HG02571 (cell line): Measurements from ENCODE around the gene ARHGEF28.

ENCODE experiments used
- ATAC-seq: cut with Tn5 transposase; IDR thresholded peaks from one replicate; pipeline ENCODE4 v1.9.1; 2021; ENCODE audit warnings: mild to moderate bottlenecking, moderate library complexity; ENCODE audit not compliant: unreplicated experiment

ARHGEF28 gene

DNA sequence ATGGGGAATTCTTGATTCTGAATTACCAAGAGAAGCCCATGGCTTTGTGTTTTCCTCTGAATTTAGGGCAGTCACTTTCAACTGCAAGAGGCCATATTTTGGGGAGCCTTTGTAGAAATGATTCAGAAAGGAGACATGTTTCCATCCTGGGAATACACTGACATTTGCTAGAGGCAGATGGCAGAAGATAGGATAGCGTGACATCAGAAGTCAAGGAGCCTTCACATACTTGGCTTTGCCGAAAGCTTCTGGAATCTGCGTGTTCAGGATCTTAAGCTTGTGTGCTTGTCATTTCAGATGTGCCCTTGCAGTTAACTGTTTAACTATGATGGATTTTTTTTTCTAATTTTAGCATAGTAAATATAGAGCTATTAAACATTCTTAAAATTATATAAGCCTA, 296.2 kb downstream of the ARHGEF28 start:
- no peak for ATAC-seq

DNA sequence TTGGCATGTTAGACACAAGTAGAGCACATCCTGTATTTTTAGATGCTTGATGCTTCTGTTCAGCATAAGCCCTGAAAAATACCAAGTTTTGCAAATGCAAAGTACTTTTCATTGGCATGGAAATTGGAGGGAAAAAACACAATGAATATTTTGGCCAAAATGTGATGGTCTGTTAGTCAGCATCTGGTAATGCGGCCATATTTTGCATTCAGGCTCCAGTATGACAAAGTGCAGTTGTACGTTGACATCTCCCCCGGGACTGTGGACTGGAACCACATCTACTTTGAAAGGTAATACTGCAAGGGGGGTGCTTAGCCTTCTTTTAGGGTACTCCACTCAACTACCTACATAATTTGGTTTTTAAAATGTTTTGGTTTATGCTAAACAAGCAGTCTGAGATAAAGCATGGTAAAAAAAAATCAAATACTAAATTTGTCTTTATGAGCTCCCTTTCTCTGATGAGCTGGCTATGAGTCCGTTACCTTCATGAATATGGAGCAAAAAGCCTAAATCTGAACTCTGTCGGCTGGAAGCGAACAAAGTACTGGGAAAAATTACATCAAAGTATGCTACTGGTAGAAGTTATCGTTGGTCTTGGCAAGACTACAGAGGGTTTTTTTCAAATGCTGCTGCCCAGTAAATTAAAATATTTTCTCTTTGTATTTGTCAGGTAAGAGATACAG, 297.0 kb downstream of the ARHGEF28 start:
- no peak for ATAC-seq

DNA sequence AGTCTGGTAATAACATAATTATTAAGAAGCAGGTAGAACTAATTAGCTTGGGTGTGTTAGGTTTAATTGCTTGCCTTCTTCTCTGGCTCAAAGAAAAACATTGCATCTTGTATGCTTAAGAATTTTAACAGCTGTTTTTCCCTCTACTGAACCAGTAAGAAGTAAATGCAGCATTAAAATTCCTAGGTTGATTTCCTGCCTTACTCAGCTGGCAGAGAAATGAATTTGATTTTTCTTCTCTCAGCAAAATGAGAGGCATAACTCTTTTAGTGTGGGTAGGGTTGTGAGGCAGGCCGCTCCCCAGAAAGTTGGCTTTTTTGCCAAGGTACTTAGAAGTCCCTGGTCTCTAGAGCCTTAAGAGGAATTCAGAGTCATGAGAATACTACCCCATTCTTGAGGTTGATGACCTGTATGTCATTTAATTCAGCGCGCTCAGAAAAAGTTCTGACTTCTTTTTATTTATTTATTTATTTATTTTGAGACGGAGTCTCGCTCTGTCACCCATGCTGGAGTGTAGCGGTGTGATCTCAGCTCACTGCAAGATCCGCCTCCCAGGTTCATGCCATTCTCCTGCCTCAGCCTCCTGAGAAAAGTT, 302.6 kb downstream of the ARHGEF28 start:
- no peak for ATAC-seq

DNA sequence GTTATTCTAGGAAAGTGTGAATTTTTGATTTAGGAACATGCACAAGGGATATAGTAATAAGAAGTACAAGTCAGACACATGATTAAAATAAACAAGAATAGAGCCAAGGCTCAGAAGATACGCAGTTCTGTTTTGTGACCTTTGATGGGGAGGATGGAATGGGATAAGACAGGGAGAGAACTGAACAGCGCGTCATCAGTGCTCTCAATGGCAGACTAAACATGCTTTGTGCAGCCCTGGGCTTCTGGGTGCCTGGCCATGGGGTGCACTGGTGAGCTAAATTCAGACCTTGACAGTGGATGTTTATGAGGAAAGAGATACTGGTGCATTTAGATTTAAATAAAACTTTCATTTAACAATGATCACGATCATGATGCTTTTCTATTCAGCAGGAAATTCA, 309.7 kb downstream of the ARHGEF28 start:
- no peak for ATAC-seq

DNA sequence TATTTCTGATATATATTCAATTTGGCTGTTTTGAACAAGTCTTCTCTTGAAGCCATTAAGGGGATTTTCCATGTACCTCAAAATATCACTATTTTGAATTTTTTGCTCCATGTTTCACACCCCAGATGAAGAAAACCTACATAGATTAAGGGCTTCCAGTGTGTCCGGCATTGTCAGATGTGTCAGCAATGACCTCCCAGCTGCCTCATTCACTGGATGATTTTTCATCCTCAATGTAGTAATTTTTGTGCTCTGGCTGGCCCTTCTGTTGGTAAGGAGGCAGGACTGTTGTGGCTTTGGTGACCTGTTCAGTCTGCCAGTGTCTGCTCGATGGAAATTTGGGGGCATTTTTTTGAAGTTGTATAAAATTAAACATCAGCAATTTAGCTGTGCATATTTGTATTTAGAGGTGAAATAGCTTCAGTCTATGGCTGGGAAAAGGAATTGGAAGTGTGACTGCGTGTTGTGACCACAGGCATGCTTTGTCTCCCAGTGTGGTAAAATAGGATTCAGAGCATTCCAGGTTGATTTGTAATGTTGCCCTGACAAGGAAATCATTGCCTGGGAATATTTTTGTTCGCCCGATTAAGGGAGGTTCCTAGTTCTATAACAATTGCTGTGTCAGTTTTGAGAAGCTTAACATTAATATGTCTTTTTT, 312.4 kb downstream of the ARHGEF28 start:
- ATAC-seq = no peak

DNA sequence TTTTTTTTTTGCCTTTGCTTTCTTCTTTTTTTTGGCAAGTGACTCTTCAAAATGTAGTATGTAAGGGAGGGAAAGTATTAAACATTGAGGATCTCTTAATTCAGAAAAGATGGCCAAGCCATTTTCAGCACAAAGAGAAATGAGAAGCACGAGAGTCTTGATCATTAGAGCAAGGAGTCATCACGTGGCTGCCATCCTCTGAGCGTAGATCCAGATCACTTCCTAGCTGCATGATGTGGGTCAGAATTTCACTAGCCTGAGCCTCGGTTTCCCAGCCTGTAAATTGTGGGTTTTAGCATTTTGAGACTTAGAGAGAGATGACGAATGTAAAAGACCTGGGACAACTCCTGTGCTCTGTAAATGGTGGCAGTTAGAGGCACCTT, 312.9 kb downstream of the ARHGEF28 start:
- ATAC-seq = no peak

DNA sequence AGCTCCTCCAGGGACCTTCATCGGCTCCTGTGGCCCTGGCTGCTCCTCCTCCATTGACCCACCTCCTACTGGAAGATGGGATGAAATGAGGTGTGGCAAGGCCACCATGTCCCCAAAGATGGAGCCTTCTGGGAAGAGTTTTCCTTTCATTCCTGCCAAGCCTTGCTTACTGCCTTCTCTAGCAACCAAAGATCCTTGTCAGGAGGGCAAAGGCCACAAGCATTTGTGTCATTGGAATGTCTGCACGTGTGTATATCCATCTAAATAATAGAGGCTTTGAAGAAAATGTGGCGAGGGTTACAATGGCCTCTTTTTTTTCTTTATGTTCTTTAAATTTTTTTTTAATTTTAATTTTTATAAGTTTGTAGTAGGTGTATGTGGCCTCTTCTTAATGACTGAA, 313.6 kb downstream of the ARHGEF28 start:
- no peak for ATAC-seq

DNA sequence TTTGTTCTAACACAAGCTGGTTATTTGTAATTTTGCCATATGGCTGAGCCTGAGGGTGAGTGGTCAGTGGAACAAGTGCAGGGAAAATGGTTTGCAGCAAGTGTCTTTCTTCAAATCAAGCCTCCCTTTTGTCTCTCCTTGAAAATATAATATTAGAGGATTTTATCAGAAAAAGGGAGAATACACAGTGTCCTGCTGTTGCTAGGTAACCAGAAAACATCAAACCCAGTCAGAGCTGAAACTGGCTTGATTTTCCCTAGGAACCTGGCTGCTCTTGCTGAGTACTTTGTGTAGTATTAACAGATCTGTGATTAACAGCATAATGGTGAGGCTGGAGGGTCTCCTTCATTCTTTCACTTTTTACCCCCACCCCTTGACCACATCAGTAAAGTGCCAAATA, 314.0 kb downstream of the ARHGEF28 start:
- no peak for ATAC-seq

DNA sequence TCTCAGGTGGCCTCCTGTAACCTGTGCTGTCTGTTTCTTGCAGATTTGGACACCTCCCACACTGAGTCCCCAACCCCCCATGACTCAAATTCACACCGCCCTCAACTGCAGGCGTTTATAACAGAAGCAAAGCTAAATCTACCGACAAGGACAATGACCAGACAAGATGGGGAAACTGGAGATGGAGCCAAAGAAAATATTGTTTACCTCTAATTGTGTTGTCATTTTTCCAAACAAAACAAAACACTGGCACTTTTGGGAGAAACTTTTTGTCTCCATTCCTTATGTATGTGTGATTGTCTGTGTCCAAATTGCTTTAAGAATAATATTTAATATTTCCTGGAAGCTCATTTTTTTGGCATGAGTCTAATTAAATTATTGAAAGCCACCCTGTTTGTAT, 314.8 kb downstream of the ARHGEF28 start:
- no peak for ATAC-seq

DNA sequence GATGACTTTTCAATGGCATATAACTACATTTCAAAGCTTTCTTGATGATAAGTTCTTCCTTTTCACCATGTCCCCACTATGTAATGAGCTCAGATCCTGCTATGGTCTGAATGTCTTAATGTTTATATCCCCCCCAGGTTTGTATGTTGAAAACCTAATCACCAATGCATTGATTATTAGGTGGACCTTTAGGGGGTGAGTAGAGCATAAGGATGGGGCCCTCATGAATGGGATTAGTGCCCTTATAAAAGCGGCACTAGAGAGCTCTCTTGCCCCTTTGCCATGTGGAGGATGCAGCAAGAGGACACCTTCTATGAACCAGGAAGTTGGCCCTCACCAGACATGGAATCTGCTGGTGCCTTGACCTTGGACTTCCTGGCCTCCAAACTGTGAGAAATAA, 316.8 kb downstream of the ARHGEF28 start:
- no peak for ATAC-seq

DNA sequence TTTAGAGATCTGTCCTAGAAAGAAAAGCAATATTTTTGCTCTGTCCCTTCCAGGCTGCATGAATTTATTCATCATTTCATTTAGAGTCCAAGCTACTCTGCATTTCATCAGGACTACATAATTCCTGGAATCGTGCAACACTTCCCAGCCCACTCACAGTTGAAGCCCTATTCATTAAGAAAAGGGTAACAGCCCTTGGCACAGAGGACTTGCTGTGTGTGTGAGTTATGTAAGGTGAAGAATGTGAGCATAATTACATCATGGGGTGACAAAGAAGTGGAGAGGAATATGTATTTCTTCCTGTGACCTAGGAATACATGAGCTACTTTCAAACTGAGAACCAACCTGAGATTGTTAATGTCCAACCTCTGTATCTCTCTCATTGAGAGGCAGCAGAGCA, 317.4 kb downstream of the ARHGEF28 start:
- no peak for ATAC-seq

DNA sequence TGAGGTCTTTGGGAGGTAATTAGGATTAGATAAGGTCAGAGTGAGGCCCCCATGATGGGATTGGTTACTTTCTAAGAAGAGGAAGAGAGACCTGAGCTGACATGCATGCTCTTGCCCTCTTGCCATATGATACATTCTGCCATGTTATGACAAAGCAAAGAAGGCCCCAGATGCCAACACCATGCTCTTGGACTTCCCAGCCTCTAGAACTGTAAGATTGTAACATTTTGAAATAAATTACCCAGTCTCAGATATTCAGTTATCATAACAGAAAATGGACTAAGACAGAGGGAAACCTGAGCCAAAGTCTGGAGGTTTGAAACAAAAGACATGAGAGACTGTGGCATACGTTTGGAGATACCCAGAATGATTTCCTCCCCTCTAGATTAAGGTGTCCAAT, 318.6 kb downstream of the ARHGEF28 start:
- no peak for ATAC-seq

DNA sequence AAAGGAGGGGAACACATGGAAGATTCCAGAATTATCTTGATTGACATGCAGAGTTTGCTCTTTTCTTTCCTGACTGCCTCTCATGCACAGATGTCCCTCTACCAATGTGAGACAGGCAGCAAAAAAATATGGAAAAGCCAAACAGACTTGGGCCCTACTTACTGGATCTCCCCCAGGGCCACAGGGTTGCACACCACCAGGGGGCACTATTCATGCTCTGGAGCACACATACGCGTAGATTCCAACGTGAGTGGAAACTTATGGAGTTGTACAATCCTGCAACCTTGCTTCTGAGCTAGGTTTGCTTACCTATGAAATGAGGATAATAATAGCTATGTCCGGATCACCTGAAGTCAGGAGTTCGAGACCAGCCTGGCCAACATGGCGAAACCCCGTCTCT, 319.5 kb downstream of the ARHGEF28 start:
- no peak for ATAC-seq

DNA sequence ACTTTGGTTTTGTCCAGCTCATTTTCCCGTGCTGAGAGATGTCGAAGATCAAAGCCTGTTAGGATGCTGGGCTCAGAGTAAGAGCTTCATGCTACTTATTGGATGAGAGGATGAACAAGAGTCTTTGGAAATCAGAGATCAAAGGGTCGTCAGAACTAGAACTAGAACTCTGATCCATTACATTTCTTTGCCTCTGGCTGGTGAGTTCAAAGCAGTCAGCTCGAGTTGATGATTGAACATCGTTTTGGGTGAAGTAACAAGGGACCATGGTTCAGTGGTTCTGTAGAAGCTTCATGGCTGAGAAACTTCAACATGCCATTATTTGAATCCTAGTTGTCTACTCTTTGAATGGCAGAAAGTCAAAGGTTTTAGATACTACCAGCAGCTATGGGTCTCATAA, 320.3 kb downstream of the ARHGEF28 start:
- no peak for ATAC-seq

DNA sequence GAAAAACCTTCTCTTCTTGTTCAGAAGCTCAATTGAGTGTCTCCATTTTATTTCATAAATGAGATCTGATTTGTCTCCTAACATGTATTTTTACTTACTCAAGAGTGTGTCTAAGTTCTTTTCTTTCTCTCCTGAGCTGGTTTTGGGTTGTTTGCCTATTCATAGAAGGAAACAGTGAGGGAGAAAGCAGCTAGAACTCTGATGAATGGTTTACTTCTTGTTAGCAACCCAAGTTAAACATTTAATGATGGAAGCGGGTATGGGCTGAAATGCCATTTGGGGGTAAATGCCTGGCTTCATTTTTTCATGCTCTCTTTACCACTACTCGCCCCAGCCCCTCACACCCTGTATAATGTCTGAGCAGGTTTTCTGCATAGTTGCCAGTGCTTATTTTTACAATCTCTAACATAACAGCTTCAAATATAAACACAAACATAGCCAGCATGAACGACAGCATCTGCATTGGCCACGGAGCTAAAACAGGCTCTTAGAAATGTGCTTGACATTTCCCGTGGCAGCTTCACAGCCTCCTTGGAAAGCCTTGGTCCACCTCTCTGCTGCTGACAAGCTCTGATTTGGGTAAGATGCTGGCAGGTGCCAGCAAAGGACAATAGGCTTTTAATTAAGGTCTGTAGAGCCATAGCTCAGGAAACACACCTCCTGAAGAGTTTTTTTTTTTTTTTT, 321.1 kb downstream of the ARHGEF28 start:
- ATAC-seq = no peak

DNA sequence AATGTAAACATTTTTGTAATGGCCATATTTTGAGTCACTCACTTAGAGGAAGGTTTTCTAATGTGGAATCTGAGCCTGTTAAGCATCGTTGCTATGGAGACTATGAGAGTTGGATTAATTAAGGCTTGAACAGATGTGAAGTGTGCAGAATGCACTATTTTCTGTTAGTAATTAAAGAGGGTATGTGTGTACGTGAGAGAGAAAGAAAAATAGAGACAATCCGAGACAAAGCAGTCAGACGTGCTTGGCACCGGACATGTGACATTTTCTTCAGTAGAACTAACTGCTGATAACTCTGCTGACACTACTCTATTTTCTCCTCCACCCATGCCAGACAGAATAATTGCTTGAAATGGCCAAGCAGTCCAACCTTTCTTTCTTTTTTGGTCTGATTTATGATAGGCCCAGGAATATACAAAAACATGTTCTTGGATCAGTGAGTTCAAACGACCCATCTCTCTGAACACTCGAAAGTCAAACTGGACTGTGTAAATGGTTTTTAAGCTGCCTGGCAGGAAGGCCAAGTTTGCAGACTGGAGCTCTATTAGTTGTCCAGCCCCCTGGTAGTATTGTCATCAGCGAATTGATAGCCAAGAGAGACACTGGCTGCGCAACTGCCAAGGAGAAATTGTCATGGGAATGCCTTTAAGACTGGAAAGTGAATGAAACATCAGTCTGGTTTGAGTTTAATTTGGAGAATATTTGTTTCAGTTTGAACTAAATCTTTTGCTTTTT, 322.1 kb downstream of the ARHGEF28 start:
- no peak for ATAC-seq

DNA sequence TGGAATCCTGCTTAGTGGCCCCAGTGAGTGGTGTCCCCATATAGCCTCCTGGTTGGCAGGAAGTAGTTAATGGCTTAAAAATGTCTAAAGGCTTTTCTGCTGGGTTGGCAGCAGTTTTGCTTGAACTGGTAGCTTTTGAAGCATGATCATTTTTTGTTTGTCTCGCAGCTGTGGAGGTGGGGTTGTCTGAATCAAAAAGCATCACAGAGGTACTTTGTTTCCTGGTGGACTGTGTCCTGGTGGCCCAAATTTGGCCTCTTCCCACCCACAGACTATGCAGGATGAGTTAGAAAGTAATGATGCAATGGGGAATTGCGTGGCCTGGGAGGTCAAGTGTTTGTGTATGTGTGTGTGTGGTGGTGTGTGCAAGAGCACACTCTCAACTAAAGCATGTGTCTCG, 322.7 kb downstream of the ARHGEF28 start:
- ATAC-seq = no peak

DNA sequence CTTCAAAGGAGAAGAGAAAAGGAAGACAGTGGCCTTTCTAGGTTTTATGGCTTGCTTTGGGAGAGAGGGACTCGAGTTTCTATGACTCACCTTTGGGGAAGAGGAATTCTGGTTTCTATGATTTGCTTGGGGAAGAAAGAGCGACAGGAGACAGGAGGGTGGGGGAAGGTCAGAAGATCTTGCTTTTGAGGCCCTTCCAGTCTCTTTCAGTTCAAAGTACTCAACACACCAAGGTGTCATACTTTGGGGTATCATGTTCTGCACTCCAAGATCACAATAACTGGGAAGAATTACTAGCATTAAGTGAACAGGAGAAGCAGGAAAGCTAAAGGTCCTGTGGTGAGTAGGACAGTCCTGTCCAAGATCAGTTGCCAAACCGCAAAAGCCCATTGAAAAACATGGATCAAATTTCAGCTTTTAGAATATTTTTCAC, 324.5 kb downstream of the ARHGEF28 start:
- ATAC-seq = no peak

DNA sequence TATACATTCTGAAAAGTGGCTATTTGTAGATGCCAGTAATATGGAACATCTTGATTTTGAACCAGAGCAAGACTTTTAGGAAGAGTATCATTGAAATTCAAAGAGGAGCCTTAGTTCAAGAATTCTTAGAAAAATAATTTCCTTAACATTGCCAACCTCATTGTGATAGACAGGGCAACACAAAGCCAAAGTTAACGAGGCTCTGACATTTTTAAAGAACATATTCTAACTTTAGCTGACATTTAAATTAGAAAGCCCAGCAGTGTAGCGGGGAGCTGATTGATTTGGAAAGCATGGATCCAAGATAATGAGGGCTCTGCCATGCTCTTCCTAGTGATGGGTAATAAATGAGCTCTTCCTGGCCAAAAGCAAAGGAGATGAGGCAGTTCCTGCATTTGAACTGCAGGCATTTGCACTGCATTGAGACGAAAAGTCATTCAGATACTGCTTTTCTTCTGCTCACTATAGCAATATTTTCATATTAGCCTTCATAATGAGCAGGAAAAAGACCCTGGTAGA, 325.0 kb downstream of the ARHGEF28 start:
- ATAC-seq = no peak

DNA sequence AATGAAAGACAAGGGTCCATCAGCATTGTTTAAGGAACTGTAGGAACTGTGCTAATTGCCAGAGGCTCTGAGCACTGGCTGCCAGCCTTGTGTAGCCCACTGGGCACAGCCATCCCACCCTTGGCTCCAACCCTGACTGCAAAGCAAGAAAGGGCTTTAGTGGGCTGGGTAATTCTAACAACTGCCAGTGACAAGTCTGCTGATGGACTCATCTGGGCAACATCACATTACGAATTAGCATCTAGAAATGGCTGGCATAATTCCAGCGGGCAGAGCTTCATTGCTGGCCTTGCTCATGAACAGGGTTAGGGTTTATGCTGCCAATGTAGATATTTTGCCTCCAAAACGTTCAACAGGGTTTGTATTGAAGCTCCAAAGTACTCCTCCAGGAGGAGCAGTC, 326.9 kb downstream of the ARHGEF28 start:
- ATAC-seq = no peak

DNA sequence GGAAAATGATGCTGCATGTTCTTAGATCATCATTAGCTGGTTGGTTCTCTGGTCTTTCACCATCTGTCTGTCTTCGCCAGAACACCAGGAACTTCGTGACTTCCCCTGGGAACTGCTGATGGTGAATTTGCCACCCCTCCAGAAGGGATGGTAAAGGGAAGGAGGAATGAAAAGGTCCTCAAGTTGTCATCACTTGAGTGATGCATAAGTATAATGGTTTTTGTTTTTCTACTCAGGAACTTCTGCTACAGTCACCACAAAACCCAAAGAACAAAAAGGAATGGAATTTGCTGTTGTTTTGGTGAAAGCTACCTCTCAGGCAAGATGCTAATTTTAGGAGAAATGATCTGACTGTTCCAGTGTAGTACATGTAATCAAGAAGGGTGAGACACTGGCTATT, 328.4 kb downstream of the ARHGEF28 start:
- no peak for ATAC-seq
